Common myeloid progenitor, CD34-positive (primary cell): ENCODE results near the gene AKT3.
"Not testable (repeated sequence)": the region's sequence is repeated elsewhere in the genome, so short reads cannot be mapped to it uniquely, and the experiment has no call there.

ENCODE experiments used
- CTCF ChIA-PET: fragments of 350-600 bp; sonication (Branson Sonifier 250); formaldehyde crosslinking; loops from one replicate; lab custom pipeline; 2021; ENCODE audit warnings: antibody characterized with exemption; lab: Charles Lee
- POLR2A ChIA-PET: fragments of 350-600 bp; sonication (Branson Sonifier 250); formaldehyde crosslinking; loops from one replicate; lab custom pipeline; 2021; ENCODE audit warnings: antibody characterized with exemption; lab: Charles Lee
- DNase-seq, 3 donors: peaks; one replicate each; pipeline versions ENCODE4 v3.0.0 to v3.0.0-alpha.2; 2013
- H3K27ac ChIP-seq, 2 experiments: 1 replicate in 1 of 2; 2 replicates in 1 of 2; pipeline ENCODE4 v1.7.0; 2013; ENCODE audit warnings: inconsistent platforms in 2 of 2, low read length in 2 of 2, mild to moderate bottlenecking in 2 of 2, low read depth in 1 of 2, moderate library complexity in 1 of 2; ENCODE audit not compliant: severe bottlenecking in 2 of 2, insufficient read depth in 1 of 2, poor library complexity in 1 of 2
- H3K27me3 ChIP-seq, 5 experiments: replicated peaks in 2 of 5; 1 replicate in 3 of 5; 2 replicates in 2 of 5; pipeline versions ENCODE4 v1.6.1 to v1.7.0; 2013; ENCODE audit warnings: low read length in 4 of 5, mild to moderate bottlenecking in 2 of 5, moderate library complexity in 2 of 5, inconsistent platforms in 1 of 5; ENCODE audit not compliant: insufficient read depth in 5 of 5, control insufficient read depth in 4 of 5
- H3K36me3 ChIP-seq, 4 experiments: 1 replicate in 2 of 4; 2 replicates in 2 of 4; pipeline versions ENCODE4 v1.6.1 to v1.7.0; 2013; ENCODE audit warnings: low read length in 3 of 4, control low read depth in 1 of 4, mild to moderate bottlenecking in 1 of 4; ENCODE audit not compliant: control insufficient read depth in 4 of 4, insufficient read depth in 4 of 4
- H3K4me1 ChIP-seq, 4 experiments: 1 replicate in 3 of 4; 2 replicates in 1 of 4; pipeline versions ENCODE4 v1.6.1 to v1.7.1; 2013; ENCODE audit warnings: low read length in 3 of 4, mild to moderate bottlenecking in 3 of 4, control low read depth in 1 of 4, inconsistent platforms in 1 of 4, moderate library complexity in 1 of 4; ENCODE audit not compliant: control insufficient read depth in 4 of 4, insufficient read depth in 4 of 4; ENCODE audit errors: control extremely low read depth in 1 of 4
- H3K4me3 ChIP-seq, 7 experiments: 1 replicate in 4 of 7; 2 replicates in 3 of 7; pipeline versions ENCODE4 v1.5.1 to v1.7.0; 2013; ENCODE audit warnings: mild to moderate bottlenecking in 7 of 7, low read length in 6 of 7, moderate library complexity in 6 of 7, inconsistent platforms in 2 of 7, low read depth in 2 of 7, control low read depth in 1 of 7; ENCODE audit not compliant: insufficient read depth in 4 of 7, control insufficient read depth in 1 of 7; ENCODE audit errors: extremely low read depth in 1 of 7
- H3K9me3 ChIP-seq, 5 experiments: 1 replicate in 4 of 5; 2 replicates in 1 of 5; pipeline versions ENCODE4 v1.6.1 to v1.7.1; 2013; ENCODE audit warnings: low read length in 4 of 5, mild to moderate bottlenecking in 2 of 5, inconsistent platforms in 1 of 5, low read depth in 1 of 5, moderate library complexity in 1 of 5; ENCODE audit not compliant: control insufficient read depth in 4 of 5, insufficient read depth in 2 of 5; ENCODE audit errors: control extremely low read depth in 1 of 5
- WGBS: methylation state at CpG from one replicate; pipeline ENCODE4 v1.1.5; 2013; ENCODE audit not compliant: insufficient coverage; 5-methylcytosine and 5-hydroxymethylcytosine counted together

AKT3 gene

DNA sequence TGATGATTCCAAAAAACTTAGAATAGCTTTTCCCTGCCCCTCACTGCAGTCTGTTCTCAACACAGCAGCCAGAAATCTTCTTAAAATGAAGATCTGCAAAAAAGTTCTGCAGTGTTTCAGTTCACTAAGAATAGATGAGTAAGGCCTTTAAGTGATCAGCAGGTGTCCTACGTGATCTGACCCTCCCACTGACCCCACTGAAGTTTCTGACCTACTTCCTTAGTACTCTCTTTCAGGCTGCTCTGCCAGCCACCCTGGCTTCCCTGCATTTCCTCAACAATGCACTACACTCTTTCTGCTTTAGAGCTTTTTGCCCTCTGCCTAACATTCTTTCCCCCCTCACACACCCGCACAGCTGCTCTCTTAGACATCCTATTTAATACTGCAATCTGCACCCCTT lies 182.5 kb downstream of the AKT3 start:
- DNase-seq, result no peak
- no peak overlapping the region for H3K4me3 ChIP-seq
- H3K36me3 ChIP-seq, result peaks cover 0 to 7% (median 2%) of the 10 kb centered on the region in 4 experiments
- peaks cover 0 to 7% (median under 1%) of the 10 kb centered on the region in 4 experiments for H3K4me1 ChIP-seq
- ChIA-PET POLR2A (no interaction called here), CTCF (no interaction called here)
- H3K9me3 ChIP-seq, result no peaks in the 10 kb centered on the region
- 100% methylated on average over 1 of the region's 2 CpGs for WGBS
- no peak overlapping the region for H3K27ac ChIP-seq
- no peaks in the 10 kb centered on the region for H3K27me3 ChIP-seq

DNA sequence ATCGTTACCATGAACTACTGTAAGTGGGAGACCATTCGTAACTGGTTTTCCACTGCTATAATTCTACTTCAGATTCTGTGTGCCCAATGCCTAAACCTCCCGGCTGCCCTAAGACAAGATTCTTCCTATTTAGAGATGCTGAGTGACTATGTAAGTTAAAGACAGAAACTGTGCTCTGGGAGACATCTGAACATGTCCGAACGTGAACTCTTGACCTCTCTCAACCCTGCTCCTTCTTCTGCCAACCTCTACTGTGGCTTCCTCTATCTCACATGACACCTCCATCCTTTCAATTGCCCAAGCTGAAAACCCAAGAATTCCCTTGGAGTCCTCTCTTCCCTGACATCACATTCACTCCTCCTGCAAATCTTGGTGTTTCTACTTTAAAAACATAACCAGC lies 182.9 kb downstream of the AKT3 start:
- POLR2A ChIA-PET, result no interaction called here
- CTCF ChIA-PET, result no interaction called here

DNA sequence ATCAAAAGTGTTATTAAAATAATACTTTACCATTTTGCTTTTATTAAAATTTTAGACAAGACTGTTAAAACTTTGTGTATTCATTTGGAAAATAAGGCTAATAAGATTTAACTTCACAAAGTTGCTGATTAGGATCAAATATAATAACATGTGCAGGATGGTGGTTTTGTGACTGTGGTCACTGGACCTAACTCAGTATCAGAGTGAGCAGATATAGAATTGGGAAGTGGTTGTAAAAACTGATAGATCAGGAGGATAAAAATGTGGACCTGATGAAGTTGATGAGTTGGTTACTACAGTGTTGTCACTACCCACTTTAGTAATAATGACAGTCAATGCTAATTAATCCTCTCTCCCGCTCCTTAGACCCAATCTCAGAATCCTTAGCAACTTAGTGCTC lies 186.4 kb downstream of the AKT3 start:
- Histone ChIP-seq H3K27ac (no peak overlapping the region), H3K9me3 (peaks cover 0 to 10% (median 0%) of the 10 kb centered on the region in 5 experiments), H3K4me1 (peaks cover 0 to 7% (median under 1%) of the 10 kb centered on the region in 4 experiments), H3K4me3 (no peak overlapping the region), H3K36me3 (peaks cover 0 to 12% (median 4%) of the 10 kb centered on the region in 4 experiments), H3K27me3 (no peaks in the 10 kb centered on the region)
- no CpG with 5 or more reads among the region's 1 CpG for WGBS
- POLR2A ChIA-PET, result no interaction called here
- DNase-seq, result peak; percentile 21 to 83 (median 75)
- CTCF ChIA-PET, result no interaction called here

More for the DNA sequence above, 182.9 kb downstream of the AKT3 start:
- Histone ChIP-seq H3K36me3 (peaks cover 0 to 5% (median 2%) of the 10 kb centered on the region in 4 experiments), H3K4me3 (no peak overlapping the region), H3K4me1 (peaks cover 0 to 7% (median under 1%) of the 10 kb centered on the region in 4 experiments), H3K27me3 (no peaks in the 10 kb centered on the region), H3K9me3 (no peaks in the 10 kb centered on the region), H3K27ac (no peak overlapping the region)
- DNase-seq, result no peak
- 100% methylated on average over 3 of the region's 5 CpGs for WGBS

DNA sequence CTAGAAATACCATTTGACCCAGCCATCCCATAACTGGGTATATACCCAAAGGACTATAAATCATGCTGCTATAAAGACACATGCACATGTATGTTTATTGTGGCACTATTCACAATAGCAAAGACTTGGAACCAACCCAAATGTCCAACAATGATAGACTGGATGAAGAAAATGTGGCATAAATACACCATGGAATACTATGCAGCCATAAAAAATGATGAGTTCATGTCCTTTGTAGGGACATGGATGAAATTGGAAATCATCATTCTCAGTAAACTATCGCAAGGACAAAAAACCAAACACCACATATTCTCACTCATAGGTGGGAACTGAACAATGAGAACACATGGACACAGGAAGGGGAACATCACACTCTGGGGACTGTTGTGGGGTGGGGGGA lies 187.9 kb downstream of the AKT3 start:
- H3K4me3 ChIP-seq, POLR2A ChIA-PET, H3K4me1 ChIP-seq, H3K27ac ChIP-seq, H3K27me3 ChIP-seq, DNase-seq, CTCF ChIA-PET: not testable (repeated sequence)
- Histone ChIP-seq H3K9me3 (peaks cover 0 to 12% (median 0%) of the 10 kb centered on the region in 5 experiments), H3K36me3 (peaks cover 0 to 21% (median 3%) of the 10 kb centered on the region in 4 experiments)
- WGBS, result no CpG with 5 or more reads among the region's 1 CpG

DNA sequence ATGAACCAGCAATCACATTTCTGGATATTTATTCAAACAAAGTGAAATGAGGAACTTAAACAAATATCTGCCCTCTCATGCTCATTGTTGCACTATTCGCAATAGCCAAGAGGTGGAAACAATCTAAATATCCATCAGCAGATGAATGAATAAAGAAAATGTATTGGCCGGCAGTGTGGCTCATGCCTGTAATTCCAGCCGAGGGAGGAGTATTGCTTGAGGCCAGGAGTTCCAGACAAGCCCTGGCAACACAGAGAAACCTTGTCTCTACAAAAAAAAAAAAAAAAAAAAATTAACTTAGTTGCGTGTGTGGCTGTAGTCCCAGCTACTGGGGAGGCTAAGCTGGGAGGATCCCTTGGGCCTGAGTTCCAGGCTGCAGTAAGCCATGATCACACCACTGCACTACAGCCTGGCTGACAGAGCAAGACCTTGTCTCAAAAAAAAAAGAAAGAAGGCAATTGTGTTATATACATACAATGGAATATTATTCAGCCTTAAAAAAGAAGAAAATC lies 191.4 kb downstream of the AKT3 start:
- CTCF ChIA-PET, result no interaction called here
- POLR2A ChIA-PET, result interaction anchor here (0.7 kb wide), 1 partner anchor 20 kb away, joined by 3 read pairs; no protein-coding TSS in a partner anchor
- WGBS, result no CpG with 5 or more reads among the region's 4 CpGs
- Histone ChIP-seq H3K4me1 (peaks cover 0 to 4% (median 0%) of the 10 kb centered on the region in 4 experiments), H3K27ac (no peak overlapping the region), H3K36me3 (peaks cover 0 to 29% (median 10%) of the 10 kb centered on the region in 4 experiments), H3K4me3 (no peak overlapping the region), H3K9me3 (peaks cover 0 to 13% (median 4%) of the 10 kb centered on the region in 5 experiments), H3K27me3 (no peaks in the 10 kb centered on the region)
- peak in 2 of 3 donors; percentile 25 to 32 for DNase-seq

DNA sequence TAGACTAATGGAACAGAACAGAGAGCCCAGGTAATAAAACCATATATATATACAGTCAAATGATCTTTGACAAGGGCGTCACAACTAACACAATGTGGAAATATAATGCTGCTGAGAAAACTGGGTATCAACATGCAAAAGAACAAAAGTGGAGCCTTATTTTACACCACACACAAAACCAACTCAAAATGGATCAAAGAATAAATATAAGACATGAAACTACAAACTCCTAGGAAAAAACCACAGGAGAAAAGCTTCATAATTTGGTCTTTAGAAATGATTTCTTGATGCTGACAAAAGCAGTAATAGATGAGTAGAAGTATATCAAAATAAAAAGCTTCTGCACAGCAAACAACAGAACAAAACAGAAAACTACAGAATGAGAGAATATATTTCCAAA lies 192.2 kb downstream of the AKT3 start:
- Histone ChIP-seq H3K4me1 (no peaks in the 10 kb centered on the region), H3K4me3 (no peak overlapping the region), H3K36me3 (peaks cover 0 to 30% (median 9%) of the 10 kb centered on the region in 4 experiments), H3K9me3 (peaks cover 0 to 16% (median 5%) of the 10 kb centered on the region in 5 experiments), H3K27ac (no peak overlapping the region), H3K27me3 (no peaks in the 10 kb centered on the region)
- WGBS, result no CpG with 5 or more reads among the region's 1 CpG
- POLR2A ChIA-PET, result no interaction called here
- CTCF ChIA-PET, result interaction anchor here (0.7 kb wide), 1 partner anchor 162 kb away, joined by 3 read pairs; no protein-coding TSS in a partner anchor
- DNase-seq, result no peak

DNA sequence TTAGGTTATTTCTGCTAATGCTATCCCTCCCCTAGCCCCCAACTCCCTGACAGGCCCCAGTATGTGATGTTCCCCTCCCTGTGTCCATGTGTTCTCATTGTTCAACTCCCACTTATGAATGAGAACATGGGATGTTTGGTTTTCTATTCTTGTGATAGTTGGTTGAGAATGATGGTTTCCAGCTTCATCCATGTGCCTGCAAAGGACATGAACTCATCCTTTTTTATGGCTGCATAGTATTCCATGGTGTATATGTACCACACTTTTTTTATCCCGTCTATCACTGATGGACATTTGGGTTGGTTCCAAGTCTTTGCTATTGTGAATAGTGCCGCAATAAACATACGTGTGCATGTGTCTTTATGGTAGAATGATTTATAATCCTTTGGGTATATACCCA lies 200.5 kb downstream of the AKT3 start:
- WGBS, result no CpG with 5 or more reads among the region's 3 CpGs
- POLR2A ChIA-PET, H3K4me1 ChIP-seq, DNase-seq, H3K27ac ChIP-seq, H3K27me3 ChIP-seq, H3K4me3 ChIP-seq, CTCF ChIA-PET: not testable (repeated sequence)
- Histone ChIP-seq H3K9me3 (peaks cover 0 to 21% (median 0%) of the 10 kb centered on the region in 5 experiments), H3K36me3 (peaks cover 3 to 38% (median 9%) of the 10 kb centered on the region in 4 experiments)
